ENCODE data around the gene ACVR1B. TPM values are rescaled to one million over a fixed set of nuclear protein-coding genes. Genes with fewer than 3 reads are reported as not detected.

Gene ACVR1B
- total RNA-seq, 1 donor from 2014 or later: 15.1 TPM

DNA sequence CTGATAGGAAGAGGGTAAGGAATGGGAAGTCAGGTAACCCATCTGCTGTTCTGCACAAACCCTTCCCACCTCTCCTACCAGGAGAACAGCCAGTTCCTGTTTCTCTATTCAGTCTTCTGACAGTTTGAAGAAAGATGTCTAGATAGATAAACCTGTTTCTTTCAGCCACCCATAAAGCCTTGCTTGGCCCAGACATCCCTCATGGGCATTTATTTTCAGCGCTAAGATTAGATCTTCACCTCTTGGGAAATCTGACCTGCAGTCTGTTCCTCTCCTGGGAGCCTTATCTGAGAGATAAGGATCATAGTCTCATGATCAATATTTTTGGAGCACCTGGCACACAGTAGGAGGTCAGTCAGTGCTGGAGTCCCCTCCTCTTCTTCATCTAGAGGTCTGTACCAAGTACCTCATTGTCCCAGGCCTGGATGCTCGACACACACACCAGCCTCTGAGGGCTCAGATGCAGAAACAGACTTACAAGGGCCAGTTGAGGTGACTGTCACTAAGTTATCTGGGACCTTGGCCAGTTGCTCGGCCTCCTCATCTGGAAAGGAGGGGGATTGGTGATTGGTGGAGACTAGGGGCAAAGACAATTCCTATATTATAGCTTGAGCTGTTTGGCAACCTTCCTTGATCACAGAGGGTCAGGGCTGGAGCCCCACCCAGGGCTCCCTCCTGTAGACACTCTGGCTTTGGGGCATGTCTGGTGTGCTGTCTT, 26.0 kb upstream of the ACVR1B start:
- H3K4me3 ChIP-seq (ENCODE audit: low read depth, low read length): no peak overlapping the region
- TF ChIP-seq, protein P1, sequence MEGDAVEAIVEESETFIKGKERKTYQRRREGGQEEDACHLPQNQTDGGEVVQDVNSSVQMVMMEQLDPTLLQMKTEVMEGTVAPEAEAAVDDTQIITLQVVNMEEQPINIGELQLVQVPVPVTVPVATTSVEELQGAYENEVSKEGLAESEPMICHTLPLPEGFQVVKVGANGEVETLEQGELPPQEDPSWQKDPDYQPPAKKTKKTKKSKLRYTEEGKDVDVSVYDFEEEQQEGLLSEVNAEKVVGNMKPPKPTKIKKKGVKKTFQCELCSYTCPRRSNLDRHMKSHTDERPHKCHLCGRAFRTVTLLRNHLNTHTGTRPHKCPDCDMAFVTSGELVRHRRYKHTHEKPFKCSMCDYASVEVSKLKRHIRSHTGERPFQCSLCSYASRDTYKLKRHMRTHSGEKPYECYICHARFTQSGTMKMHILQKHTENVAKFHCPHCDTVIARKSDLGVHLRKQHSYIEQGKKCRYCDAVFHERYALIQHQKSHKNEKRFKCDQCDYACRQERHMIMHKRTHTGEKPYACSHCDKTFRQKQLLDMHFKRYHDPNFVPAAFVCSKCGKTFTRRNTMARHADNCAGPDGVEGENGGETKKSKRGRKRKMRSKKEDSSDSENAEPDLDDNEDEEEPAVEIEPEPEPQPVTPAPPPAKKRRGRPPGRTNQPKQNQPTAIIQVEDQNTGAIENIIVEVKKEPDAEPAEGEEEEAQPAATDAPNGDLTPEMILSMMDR (IDR thresholded peaks at IDR 0.05; ENCODE audit: insufficient read depth, low read length, poor library complexity, severe bottlenecking): no peak
- no peaks in the 10 kb centered on the region for H3K36me3 ChIP-seq (ENCODE audit: control insufficient read depth, insufficient read depth, low read length)
- DNase-seq (ENCODE audit: low read depth): no peak
- peaks cover 2% of the 10 kb centered on the region for H3K27me3 ChIP-seq (ENCODE audit: control insufficient read depth, insufficient read depth, low read length)

DNA sequence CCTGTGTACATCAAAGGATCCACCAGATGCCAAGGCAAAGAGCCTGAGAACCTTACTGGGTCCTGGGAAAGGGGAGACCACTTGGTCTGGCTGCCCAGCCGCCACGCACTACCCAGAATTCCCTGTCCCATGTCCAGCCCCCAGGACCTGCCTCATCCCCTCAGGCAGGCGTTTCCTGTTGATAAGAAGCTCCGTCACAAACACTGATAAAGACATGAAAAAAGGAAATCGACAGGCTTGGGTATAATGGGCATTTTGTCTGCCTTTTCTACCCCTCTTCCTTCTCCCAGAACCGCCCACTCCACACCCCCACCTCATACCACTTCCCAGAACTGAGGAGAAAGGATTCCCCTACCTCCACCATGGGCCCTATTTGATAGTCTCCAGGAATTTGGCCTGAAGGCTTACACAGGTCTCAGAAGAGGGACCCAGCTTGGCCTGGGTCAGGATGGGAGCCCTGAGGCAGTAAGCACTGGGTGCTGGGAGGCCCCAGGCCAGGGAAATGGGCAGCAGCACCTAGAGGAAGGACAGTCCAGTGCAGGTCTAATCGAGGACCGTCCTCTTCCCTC, 25.4 kb upstream of the ACVR1B start:
- no peak for DNase-seq (ENCODE audit: low read depth)
- TF ChIP-seq, protein P1 (IDR thresholded peaks at IDR 0.05; ENCODE audit: insufficient read depth, low read length, poor library complexity, severe bottlenecking): no peak
- Histone ChIP-seq H3K27me3 (ENCODE audit: control insufficient read depth, insufficient read depth, low read length) (peaks cover 2% of the 10 kb centered on the region), H3K4me3 (ENCODE audit: low read depth, low read length) (no peak overlapping the region), H3K36me3 (ENCODE audit: control insufficient read depth, insufficient read depth, low read length) (no peaks in the 10 kb centered on the region)

DNA sequence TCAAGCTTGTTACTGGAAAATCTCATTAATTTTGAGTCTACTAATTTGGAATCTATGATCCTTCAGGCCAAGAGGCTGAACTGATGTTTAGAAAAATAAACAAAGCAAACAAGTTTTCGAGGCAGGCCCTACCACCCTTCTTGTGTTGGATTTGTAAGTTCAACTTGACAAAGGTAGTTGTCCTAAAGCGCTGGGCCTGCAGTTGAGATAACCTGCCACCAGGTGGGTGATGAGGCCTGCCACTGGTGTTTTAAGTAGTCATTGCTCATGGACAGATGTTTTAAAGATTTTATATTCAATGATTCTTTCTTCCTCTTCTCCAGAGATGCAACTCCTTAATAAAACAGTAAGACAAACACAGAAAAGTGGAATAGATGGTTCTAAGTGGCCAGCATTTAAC, 24.8 kb upstream of the ACVR1B start:
- Histone ChIP-seq H3K27me3 (ENCODE audit: control insufficient read depth, insufficient read depth, low read length) (peaks cover 2% of the 10 kb centered on the region), H3K4me3 (ENCODE audit: low read depth, low read length) (no peak overlapping the region), H3K36me3 (ENCODE audit: control insufficient read depth, insufficient read depth, low read length) (no peaks in the 10 kb centered on the region)
- TF ChIP-seq, protein P1 (IDR thresholded peaks at IDR 0.05; ENCODE audit: insufficient read depth, low read length, poor library complexity, severe bottlenecking): peak; percentile 52
- no peak for DNase-seq (ENCODE audit: low read depth)

DNA sequence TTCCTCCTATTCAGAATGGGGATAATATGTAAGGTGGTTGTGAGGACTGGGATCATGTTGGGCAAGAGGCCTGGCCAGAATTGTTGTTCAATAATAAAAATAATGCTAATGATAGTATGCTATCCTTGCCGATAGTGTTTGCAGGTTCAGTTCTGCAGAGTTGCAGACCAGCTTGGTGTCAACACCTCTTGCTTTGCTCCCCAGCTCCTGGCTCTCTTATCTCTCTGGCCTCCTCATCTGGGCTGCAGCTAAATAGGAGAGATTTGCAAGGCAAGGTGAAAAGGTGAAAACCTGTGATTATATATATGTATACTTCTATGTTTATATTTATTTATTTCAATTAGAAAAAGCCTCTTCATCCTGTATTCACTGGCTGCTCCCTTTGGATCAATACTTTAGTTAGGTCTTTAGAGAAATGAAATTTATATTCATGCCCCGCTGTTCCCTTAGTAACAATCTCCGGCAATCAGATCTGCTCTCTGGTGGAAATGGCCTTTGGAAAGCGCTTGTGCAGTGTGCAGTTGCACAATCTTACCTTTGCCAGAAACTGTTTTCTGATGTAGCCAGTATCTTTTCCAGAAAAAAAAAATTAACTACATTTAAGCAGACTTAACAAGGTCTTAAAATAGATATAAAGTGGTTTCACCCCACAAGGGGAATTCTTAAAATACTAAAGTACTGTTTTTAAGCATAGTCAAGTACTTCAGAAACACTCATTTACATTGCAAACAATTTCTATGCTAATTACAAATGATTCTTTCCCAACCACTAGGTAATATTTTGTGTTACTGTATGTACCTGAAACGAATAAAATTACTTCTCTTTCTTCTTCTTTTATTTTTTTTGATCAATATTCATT, 19.1 kb upstream of the ACVR1B start:
- TF ChIP-seq, protein P1 (IDR thresholded peaks at IDR 0.05; ENCODE audit: insufficient read depth, low read length, poor library complexity, severe bottlenecking): no peak
- Histone ChIP-seq H3K4me3 (ENCODE audit: low read depth, low read length) (no peak overlapping the region), H3K36me3 (ENCODE audit: control insufficient read depth, insufficient read depth, low read length) (no peaks in the 10 kb centered on the region), H3K27me3 (ENCODE audit: control insufficient read depth, insufficient read depth, low read length) (no peaks in the 10 kb centered on the region)
- DNase-seq (ENCODE audit: low read depth): no peak

DNA sequence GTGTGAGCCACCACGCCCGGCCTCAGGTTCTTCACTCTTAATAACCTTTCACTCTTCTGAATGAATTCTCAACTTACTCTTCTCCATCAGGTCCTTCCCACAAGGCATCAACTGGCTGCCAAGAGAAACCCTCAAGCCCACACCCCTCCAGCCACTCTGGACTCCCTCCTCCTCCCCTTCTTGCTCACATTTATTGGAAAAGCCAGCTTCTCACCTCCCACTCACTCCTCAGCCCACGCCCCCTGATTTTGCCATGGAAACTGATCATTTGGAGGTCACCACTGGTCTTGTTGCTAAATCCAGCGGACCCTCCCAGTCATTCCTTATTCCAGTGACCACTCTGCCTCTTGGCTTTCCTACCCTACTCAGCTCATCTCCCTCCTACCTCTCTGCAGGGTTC, 17.4 kb upstream of the ACVR1B start:
- Histone ChIP-seq H3K4me3 (ENCODE audit: low read depth, low read length) (no peak overlapping the region), H3K36me3 (ENCODE audit: control insufficient read depth, insufficient read depth, low read length) (no peaks in the 10 kb centered on the region), H3K27me3 (ENCODE audit: control insufficient read depth, insufficient read depth, low read length) (no peaks in the 10 kb centered on the region)
- no peak for DNase-seq (ENCODE audit: low read depth)
- TF ChIP-seq, protein P1 (IDR thresholded peaks at IDR 0.05; ENCODE audit: insufficient read depth, low read length, poor library complexity, severe bottlenecking): no peak

All from kidney epithelial cell (primary cell).